Lower leg skin (tissue), 4 donors: ENCODE data around the gene SMAP1. TPM values are rescaled to one million over a fixed set of nuclear protein-coding genes. Genes with fewer than 3 reads are reported as not detected.

ENCODE experiments used
- DNase-seq, 2 donors: peaks; one replicate each; pipeline ENCODE4 v3.0.0-alpha.2; 2019; ENCODE audit warnings: low spot score in 2 of 2
- H3K4me3 ChIP-seq: fragments of 200-600 bp; sonication (generic); 2 replicates; pipeline ENCODE4 v1.5.1; 2017; ENCODE audit warnings: mild to moderate bottlenecking, low read depth; ENCODE audit not compliant: poor library complexity, severe bottlenecking
- CTCF ChIP-seq, 3 donors: fragments of 450-650 bp; IDR thresholded peaks; one replicate each; pipeline ENCODE4 v1.5.1; 2016; ENCODE audit warnings: antibody characterized with exemption in 3 of 3, mild to moderate bottlenecking in 3 of 3, moderate library complexity in 2 of 3
- POLR2A ChIP-seq, 2 donors: fragments of 450-650 bp; IDR thresholded peaks; one replicate each; pipeline ENCODE4 v1.6.1; 2016 to 2017; ENCODE audit warnings: antibody characterized with exemption in 2 of 2, mild to moderate bottlenecking in 1 of 2, moderate library complexity in 1 of 2
- WGBS, 2 donors: methylation state at CpG; one replicate each; pipeline ENCODE4 v1.1.5; 2018; 5-methylcytosine and 5-hydroxymethylcytosine counted together
- intact Hi-C: fragments of 100-400 bp; cut with DNase I; formaldehyde crosslinking; loops from one replicate; pipeline ENCODE4 v1.15.0; 2023; ENCODE audit warnings: low total_unique reads
- total RNA-seq, 4 donors: library from RNA; depleted of rRNA; stranded (reverse); fragments of >200 nt; gene quantifications; one replicate each; pipeline ENCODE4 v1.1.0, GENCODE V29; 2016

SMAP1 gene
- total RNA-seq, 4 donors from 2014 or later, result 30.7 to 37.7 (median 34.9) TPM

GRCh38 chr6:70894001-70894400, 226.3 kb downstream of the SMAP1 start:
- TF ChIP-seq POLR2A (IDR thresholded peaks at IDR 0.05), result no peak
- 71 to 79% methylated on average over 12 of the region's 12 CpGs for WGBS, 2 donors
- intact Hi-C loops, result no loop called here
- DNase-seq, result no peak
- H3K4me3 ChIP-seq, result no peak overlapping the region

- intact Hi-C loops, result no loop called here
- 59 to 79% methylated on average over 2 of the region's 2 CpGs for WGBS, 2 donors
- DNase-seq, result no peak
- no peak overlapping the region for H3K4me3 ChIP-seq
- TF ChIP-seq CTCF (IDR thresholded peaks at IDR 0.05), result no peak
- TF ChIP-seq POLR2A (IDR thresholded peaks at IDR 0.05), result no peak
Measured at GRCh38 chr6:70900047-70900446, 232.4 kb downstream of the SMAP1 start.

- DNase-seq, result no peak
- TF ChIP-seq POLR2A (IDR thresholded peaks at IDR 0.05) (no peak), CTCF (IDR thresholded peaks at IDR 0.05) (no peak)
- H3K4me3 ChIP-seq, result no peak overlapping the region
- intact Hi-C loops, result no loop called here
- WGBS, 2 donors, result 75 to 78% methylated on average over 3 of the region's 3 CpGs
Measured at GRCh38 chr6:70901324-70901723, 233.6 kb downstream of the SMAP1 start.

- intact Hi-C loops, result no loop called here
- DNase-seq, result no peak
- 58 to 78% methylated on average over 2 of the region's 2 CpGs for WGBS, 2 donors
- no peak overlapping the region for H3K4me3 ChIP-seq
- TF ChIP-seq CTCF (IDR thresholded peaks at IDR 0.05) (no peak), POLR2A (IDR thresholded peaks at IDR 0.05) (no peak)
Measured at GRCh38 chr6:70903665-70904452, 236.2 kb downstream of the SMAP1 start.

- WGBS, 2 donors, result 55 to 63% methylated on average over 1 of the region's 1 CpG
- no peak overlapping the region for H3K4me3 ChIP-seq
- intact Hi-C loops, result no loop called here
- DNase-seq, result no peak
- TF ChIP-seq CTCF (IDR thresholded peaks at IDR 0.05) (no peak), POLR2A (IDR thresholded peaks at IDR 0.05) (no peak)
Measured at GRCh38 chr6:70905742-70906141, 238.1 kb downstream of the SMAP1 start.

Other genes with a start within 250 kb of the SMAP1 start
- 1 to 10 TPM; 5.1 to 9.3 (median 8.4) TPM for gene SDHAF4, start 101.0 kb upstream of the SMAP1 start, total RNA-seq